Karpas-422 (cell line): ENCODE results near the gene RPS6KL1. TPM values are rescaled to one million over a fixed set of nuclear protein-coding genes. Genes with fewer than 3 reads are reported as not detected.

Source experiments
- DNase-seq: peaks from one replicate; pipeline ENCODE4 v3.0.0-alpha.2; 2015
- H2AFZ ChIP-seq: fragments of 200-600 bp; sonication (generic); 2 replicates; pipeline ENCODE4 v1.6.1; 2014; ENCODE audit warnings: antibody characterized with exemption, low read length, mixed read lengths
- H3K27ac ChIP-seq: fragments of 200-600 bp; sonication (generic); 2 replicates; pipeline ENCODE4 v1.5.1; 2014; ENCODE audit warnings: mild to moderate bottlenecking, low read length, moderate library complexity
- H3K27me3 ChIP-seq: fragments of 200-600 bp; sonication (generic); 2 replicates; pipeline ENCODE4 v1.6.1; 2014; ENCODE audit warnings: low read length, mixed read lengths
- H3K36me3 ChIP-seq: fragments of 200-600 bp; sonication (generic); 2 replicates; pipeline ENCODE4 v1.6.1; 2014; ENCODE audit warnings: low read length, mixed read lengths; ENCODE audit not compliant: insufficient read depth
- H3K4me1 ChIP-seq: fragments of 200-600 bp; sonication (generic); 2 replicates; pipeline ENCODE4 v1.6.1; 2014; ENCODE audit warnings: mild to moderate bottlenecking, low read length, mixed read lengths
- H3K4me2 ChIP-seq: fragments of 200-600 bp; sonication (generic); 2 replicates; pipeline ENCODE4 v1.6.1; 2014; ENCODE audit warnings: low read length, low read depth, mild to moderate bottlenecking; ENCODE audit not compliant: poor library complexity, severe bottlenecking
- H3K4me3 ChIP-seq: fragments of 200-600 bp; sonication (generic); 2 replicates; pipeline ENCODE4 v1.5.1; 2014; ENCODE audit warnings: mild to moderate bottlenecking, antibody characterized with exemption, low read length, mixed read lengths
- H3K79me2 ChIP-seq: fragments of 200-600 bp; sonication (generic); 2 replicates; pipeline ENCODE4 v1.6.1; 2014; ENCODE audit warnings: mild to moderate bottlenecking, low read length, mixed read lengths
- H3K9ac ChIP-seq: fragments of 200-600 bp; sonication (generic); 2 replicates; pipeline ENCODE4 v1.6.0; 2014; ENCODE audit warnings: low read length
- H3K9me2 ChIP-seq: fragments of 200-600 bp; sonication (generic), shearing (Covaris generic); replicated peaks from 2 replicates; pipeline ENCODE4 v1.6.0; 2014; ENCODE audit warnings: mild to moderate bottlenecking, low read length, moderate library complexity; ENCODE audit not compliant: insufficient read depth
- H3K9me3 ChIP-seq: fragments of 300-700, 200-600 bp; sonication (generic); 2 replicates; pipeline ENCODE4 v1.6.1; 2014; ENCODE audit warnings: low read length, mixed read lengths
- H4K20me1 ChIP-seq: fragments of 200-600 bp; sonication (generic); 2 replicates; pipeline ENCODE4 v1.6.1; 2014; ENCODE audit warnings: mild to moderate bottlenecking, antibody characterized with exemption, low read length, low read depth; ENCODE audit not compliant: insufficient read depth
- total RNA-seq: library from RNA; depleted of rRNA; stranded (reverse); fragments of >200 nt; shearing (Covaris generic); gene quantifications from 2 replicates; pipeline ENCODE4 v1.2.3, GENCODE V29; 2014; ENCODE audit warnings: low replicate concordance

RPS6KL1 gene
- total RNA-seq, 1 experiment from 2014 or later: 34.3 TPM

DNA sequence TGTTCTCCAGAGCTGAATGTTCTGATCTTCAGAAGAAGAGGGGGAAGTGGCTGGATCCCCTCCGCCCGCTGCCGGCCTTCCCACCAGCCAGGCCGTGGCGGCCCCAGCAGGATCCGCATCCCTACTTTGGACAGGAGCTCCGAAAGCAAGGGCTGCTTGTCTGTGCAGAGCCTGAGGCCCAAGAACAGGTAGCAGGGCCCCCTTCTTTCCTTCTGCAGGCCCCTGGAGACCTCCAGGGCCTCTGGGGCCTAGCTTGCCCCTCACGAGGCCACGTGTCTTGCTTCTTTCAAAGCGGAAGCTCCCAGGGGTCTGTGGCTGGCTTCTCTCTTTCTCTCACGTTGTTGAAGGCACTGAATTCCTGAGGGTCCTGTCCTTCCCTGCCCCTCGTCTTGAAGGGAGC is 19.1 kb upstream of the RPS6KL1 start:
- no peaks in the 10 kb centered on the region for H3K9me3 ChIP-seq
- peaks cover 92% of the 10 kb centered on the region for H3K4me1 ChIP-seq
- H4K20me1 ChIP-seq: no peaks in the 10 kb centered on the region
- H3K36me3 ChIP-seq: no peaks in the 10 kb centered on the region
- H3K4me2 ChIP-seq: peak overlapping the region; percentile 89
- peak overlapping the region; percentile 68 for H3K4me3 ChIP-seq
- DNase-seq: peak; percentile 99
- H3K79me2 ChIP-seq: no peaks in the 10 kb centered on the region
- no peak overlapping the region; the same call in 1 of the 2 replicates for H2AFZ ChIP-seq
- H3K27me3 ChIP-seq: no peaks in the 10 kb centered on the region
- peak overlapping the region; percentile 90 for H3K9ac ChIP-seq
- no peaks in the 10 kb centered on the region for H3K9me2 ChIP-seq
- H3K27ac ChIP-seq: peak overlapping the region; percentile 98

DNA sequence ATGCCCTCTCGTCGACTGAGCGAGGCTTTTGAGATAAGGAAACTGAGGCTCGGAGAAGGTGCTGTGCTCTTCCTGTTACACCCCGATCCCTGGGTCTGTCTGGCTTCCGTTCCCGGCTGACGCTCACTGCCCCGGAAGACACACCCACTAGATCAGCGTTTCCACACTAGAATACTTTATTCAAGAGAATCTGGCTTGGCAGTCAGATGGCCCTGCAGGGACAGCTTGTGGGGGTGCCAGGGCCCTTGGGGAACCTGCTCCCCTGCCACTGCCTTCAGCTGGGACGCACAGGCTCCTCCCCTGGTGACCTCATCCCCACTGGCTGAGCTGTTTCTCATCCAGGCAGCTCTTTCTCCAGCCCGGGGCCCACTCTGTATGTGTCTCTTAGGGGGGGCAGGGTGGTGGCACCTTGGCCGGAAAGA is 18.6 kb upstream of the RPS6KL1 start:
- Histone ChIP-seq H3K9ac (peak overlapping the region; percentile 90), H3K9me3 (no peaks in the 10 kb centered on the region), H3K79me2 (no peaks in the 10 kb centered on the region), H3K4me3 (peak overlapping the region; percentile 68), H3K4me2 (peak overlapping the region; percentile 89), H4K20me1 (no peaks in the 10 kb centered on the region), H3K4me1 (peaks cover 92% of the 10 kb centered on the region), H2AFZ (no peak overlapping the region), H3K27me3 (no peaks in the 10 kb centered on the region), H3K27ac (peak overlapping the region; percentile 98), H3K9me2 (no peaks in the 10 kb centered on the region), H3K36me3 (no peaks in the 10 kb centered on the region)
- DNase-seq: peak; percentile 99

DNA sequence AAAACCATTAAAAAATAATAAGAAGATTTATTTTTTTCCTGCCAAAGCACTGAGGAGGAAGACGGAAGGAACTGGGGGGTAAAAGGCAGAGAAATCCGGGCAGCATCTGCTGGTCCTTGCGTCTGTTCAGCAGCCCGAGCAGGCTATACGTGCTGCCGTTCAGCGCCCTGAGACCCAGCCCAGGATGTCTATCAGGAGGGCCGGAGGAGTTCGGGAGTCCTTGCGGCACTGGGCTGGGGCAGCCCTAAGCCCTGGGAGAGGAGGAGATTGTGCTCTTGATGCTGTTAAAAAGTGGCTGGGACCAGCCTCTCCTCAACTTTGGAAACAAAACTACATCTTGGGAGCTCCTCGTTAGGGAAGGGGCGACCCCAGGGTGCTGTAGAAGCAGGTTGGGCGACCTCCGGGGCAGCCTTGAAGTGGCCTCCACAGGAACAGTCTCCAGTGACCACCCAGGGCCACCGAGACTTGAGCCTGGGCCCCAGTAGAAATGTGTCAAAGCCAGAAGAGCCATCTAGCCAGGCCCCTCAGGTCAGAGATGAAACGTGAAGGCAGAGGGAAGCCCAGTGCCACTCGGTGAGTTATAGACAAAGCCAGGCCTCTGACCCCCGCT is 18.0 kb upstream of the RPS6KL1 start:
- peak overlapping the region; percentile 68 for H3K4me3 ChIP-seq
- H4K20me1 ChIP-seq: no peaks in the 10 kb centered on the region
- no peaks in the 10 kb centered on the region for H3K36me3 ChIP-seq
- peak overlapping the region; percentile 98 for H3K27ac ChIP-seq
- H3K79me2 ChIP-seq: no peaks in the 10 kb centered on the region
- peak overlapping the region; percentile 89 for H3K4me2 ChIP-seq
- no peak overlapping the region for H2AFZ ChIP-seq
- DNase-seq: peak; percentile 82
- peaks cover 92% of the 10 kb centered on the region for H3K4me1 ChIP-seq
- peak overlapping the region; percentile 90 for H3K9ac ChIP-seq
- H3K9me2 ChIP-seq: no peaks in the 10 kb centered on the region
- no peaks in the 10 kb centered on the region for H3K9me3 ChIP-seq
- no peaks in the 10 kb centered on the region for H3K27me3 ChIP-seq

DNA sequence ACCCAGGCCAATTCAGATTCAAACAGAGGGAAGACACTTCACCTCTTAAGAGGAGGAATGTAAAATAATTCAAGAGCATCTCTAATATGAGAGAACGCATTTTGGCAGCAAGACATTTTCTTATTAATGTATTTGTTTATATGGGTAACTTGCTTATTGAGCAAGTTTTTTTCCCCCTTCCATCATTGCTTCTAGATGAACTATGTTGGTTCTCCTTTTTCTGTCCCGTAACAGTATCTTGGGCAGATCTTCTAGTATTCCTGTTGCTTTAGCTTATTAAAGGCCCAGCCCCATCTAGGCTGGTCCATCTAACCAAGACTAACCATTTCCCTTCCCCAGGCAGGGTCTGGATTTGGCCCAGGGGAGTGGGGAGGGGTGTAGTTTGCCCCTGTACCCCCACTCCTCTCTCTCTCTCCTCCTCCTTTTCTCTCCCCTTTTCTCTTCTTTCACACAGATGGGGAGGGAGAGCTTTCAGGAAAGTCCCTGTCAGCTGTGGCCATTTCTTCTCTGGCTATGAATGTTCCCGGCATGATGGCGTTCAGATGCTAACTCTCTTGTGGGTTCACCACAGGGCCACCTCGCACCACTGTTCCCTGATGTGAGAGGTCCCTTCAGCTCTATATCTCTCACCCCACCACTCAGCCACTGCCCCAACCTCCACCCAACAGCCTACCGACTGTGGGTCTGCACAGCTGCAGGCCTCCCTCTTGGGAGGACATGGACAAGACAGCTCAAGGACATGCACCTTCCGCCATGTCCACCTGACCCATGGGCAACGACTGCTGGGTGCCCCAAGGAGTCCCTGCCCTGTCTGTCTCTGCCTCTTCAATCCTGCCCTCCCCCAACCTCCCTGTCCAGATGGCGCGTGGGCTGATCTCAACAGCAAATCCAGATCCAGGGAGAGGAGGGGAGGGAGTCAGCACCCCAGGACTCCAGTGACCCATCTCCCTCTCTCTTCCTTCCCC is 15.8 kb upstream of the RPS6KL1 start:
- peak overlapping the region; percentile 90 for H3K9ac ChIP-seq
- no peaks in the 10 kb centered on the region for H3K36me3 ChIP-seq
- no peak for DNase-seq
- H3K4me2 ChIP-seq: peak overlapping the region; percentile 89
- H3K4me1 ChIP-seq: peaks cover 96% of the 10 kb centered on the region
- peak overlapping the region; percentile 59; the same call in 1 of the 2 replicates for H3K4me3 ChIP-seq
- H2AFZ ChIP-seq: no peak overlapping the region
- H3K27ac ChIP-seq: peak overlapping the region; percentile 98
- no peaks in the 10 kb centered on the region for H3K27me3 ChIP-seq
- no peaks in the 10 kb centered on the region for H3K9me2 ChIP-seq
- no peaks in the 10 kb centered on the region for H4K20me1 ChIP-seq
- no peaks in the 10 kb centered on the region for H3K9me3 ChIP-seq
- no peaks in the 10 kb centered on the region for H3K79me2 ChIP-seq

DNA sequence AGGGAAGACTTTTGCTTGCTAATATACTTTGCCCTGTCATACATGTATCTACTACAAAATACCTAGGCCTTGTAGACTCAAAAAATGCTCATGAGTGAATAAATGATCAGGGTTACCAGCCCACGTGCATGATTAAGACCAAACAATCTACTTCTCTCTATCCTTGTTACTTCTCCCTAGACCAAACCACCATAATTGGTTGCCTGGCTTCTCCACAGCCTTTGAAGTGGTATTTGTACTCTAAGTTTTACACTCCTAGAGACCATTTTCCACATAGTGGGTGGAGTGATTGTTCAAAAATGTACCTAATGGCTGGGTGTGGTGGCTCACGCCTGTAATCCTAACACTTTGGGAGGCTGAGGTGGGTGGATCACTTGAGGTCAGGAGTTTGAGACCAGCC is 14.1 kb upstream of the RPS6KL1 start:
- no peaks in the 10 kb centered on the region for H4K20me1 ChIP-seq
- no peak for DNase-seq
- no peaks in the 10 kb centered on the region for H3K36me3 ChIP-seq
- H3K4me3 ChIP-seq: no peak overlapping the region
- H3K4me2 ChIP-seq: peak overlapping the region; percentile 53
- H3K27ac ChIP-seq: peak overlapping the region; percentile 98
- H3K9me3 ChIP-seq: no peaks in the 10 kb centered on the region
- H3K9ac ChIP-seq: peak overlapping the region; percentile 58
- peak overlapping the region; percentile 70 for H2AFZ ChIP-seq
- peaks cover 96% of the 10 kb centered on the region for H3K4me1 ChIP-seq
- no peaks in the 10 kb centered on the region for H3K27me3 ChIP-seq
- H3K9me2 ChIP-seq: no peaks in the 10 kb centered on the region
- no peaks in the 10 kb centered on the region for H3K79me2 ChIP-seq

DNA sequence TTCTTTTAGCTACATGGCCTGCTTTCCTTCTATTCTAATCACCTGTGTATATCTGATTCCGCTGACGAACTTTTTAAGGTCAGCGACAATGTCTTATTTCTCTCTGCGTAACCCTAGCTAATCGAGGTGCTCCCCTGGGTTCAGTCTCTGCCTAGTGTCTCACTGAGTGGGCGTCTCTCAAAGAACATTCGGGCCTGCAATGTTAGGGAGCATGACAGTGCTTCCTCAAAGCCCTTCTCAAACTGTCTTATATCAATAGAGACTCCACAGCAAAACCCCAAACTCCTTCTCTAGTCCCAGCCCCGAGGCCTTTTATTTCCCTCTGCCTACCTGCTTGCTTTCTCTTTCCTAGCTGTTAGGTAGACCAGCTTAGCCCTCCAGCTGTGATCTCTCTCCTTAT is 13.7 kb upstream of the RPS6KL1 start:
- Histone ChIP-seq H4K20me1 (no peaks in the 10 kb centered on the region), H3K27me3 (no peaks in the 10 kb centered on the region), H3K36me3 (no peaks in the 10 kb centered on the region), H3K4me1 (peaks cover 92% of the 10 kb centered on the region), H2AFZ (peak overlapping the region; percentile 70), H3K4me2 (peak overlapping the region; percentile 53), H3K4me3 (no peak overlapping the region; the same call in 1 of the 2 replicates), H3K9me2 (no peaks in the 10 kb centered on the region), H3K79me2 (no peaks in the 10 kb centered on the region), H3K9ac (peak overlapping the region; percentile 58), H3K27ac (peak overlapping the region; percentile 98), H3K9me3 (no peaks in the 10 kb centered on the region)
- DNase-seq: peak; percentile 83

DNA sequence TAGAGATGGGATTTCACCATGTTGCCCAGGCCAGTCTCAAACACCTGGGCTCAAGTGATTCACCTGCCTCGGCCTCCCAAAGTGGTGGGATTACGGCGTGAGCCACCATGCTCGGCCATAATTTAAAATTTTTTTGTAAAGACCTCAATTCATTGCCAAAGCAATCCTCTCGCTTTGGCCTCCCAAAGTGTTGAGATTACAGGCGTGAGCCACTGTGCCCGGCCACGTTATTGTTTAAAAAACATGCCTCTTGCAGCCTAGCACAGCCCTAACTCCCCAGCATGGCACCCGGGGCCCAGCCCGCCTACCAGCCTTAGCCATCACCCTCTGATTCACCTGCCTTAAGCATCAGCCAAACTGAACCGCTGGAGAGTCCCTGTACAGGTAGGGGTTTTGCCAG is 13.1 kb upstream of the RPS6KL1 start:
- Histone ChIP-seq H3K9me2 (no peaks in the 10 kb centered on the region), H4K20me1 (no peaks in the 10 kb centered on the region), H3K4me2 (peak overlapping the region; percentile 53), H3K36me3 (no peaks in the 10 kb centered on the region), H3K27ac (peak overlapping the region; percentile 98), H3K27me3 (no peaks in the 10 kb centered on the region), H3K4me1 (peaks cover 89% of the 10 kb centered on the region), H2AFZ (peak overlapping the region; percentile 70), H3K9ac (peak overlapping the region; percentile 58), H3K4me3 (peak overlapping the region; percentile 12; the same call in 1 of the 2 replicates), H3K9me3 (no peaks in the 10 kb centered on the region), H3K79me2 (no peaks in the 10 kb centered on the region)
- DNase-seq: no peak

DNA sequence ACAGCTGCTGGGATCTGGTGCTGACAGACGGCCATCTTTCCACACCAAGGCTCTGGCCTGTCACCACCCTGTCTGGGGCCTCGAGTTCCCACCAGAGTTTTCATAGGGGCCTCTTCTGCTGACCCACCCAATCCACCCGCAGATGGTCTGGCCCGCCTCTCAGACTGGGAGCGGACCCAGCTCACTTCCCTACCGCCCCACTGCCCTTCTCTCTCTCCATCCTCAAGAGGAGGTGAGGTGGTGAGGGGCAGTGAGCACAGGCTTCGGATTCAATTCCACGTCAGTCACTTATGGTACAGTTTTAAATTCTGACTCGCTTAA is 12.3 kb upstream of the RPS6KL1 start:
- peak overlapping the region; percentile 98 for H3K27ac ChIP-seq
- no peaks in the 10 kb centered on the region for H3K79me2 ChIP-seq
- no peaks in the 10 kb centered on the region for H3K27me3 ChIP-seq
- DNase-seq: no peak
- H3K9me2 ChIP-seq: no peaks in the 10 kb centered on the region
- no peak overlapping the region for H2AFZ ChIP-seq
- H3K4me1 ChIP-seq: peaks cover 89% of the 10 kb centered on the region
- no peaks in the 10 kb centered on the region for H3K36me3 ChIP-seq
- H4K20me1 ChIP-seq: no peaks in the 10 kb centered on the region
- H3K9ac ChIP-seq: peak overlapping the region; percentile 60
- no peaks in the 10 kb centered on the region for H3K9me3 ChIP-seq
- H3K4me2 ChIP-seq: peak overlapping the region; percentile 46
- no peak overlapping the region for H3K4me3 ChIP-seq
